Keratinocyte (primary cell): ENCODE measurements around the gene DCXR. TPM values are rescaled to one million over a fixed set of nuclear protein-coding genes. Genes with fewer than 3 reads are reported as not detected.
A peak's percentile ranks its signal among the peaks of the same experiment; 100 is the strongest.

ENCODE experiments used
- DNase-seq: peaks from one replicate; pipeline ENCODE4 v3.0.0-alpha.2; 2011; ENCODE audit warnings: low read depth, missing footprints, low spot score
- FAIRE-seq: peaks from 2 replicates; lab custom pipeline; 2011; peaks lifted over from hg19 to GRCh38; lab: Jason Lieb, UNC
- H2AFZ ChIP-seq: 2 replicates; pipeline ENCODE4 v1.6.0; 2012; ENCODE audit warnings: low read length, control low read depth, inconsistent platforms; ENCODE audit not compliant: control insufficient read depth
- H3K27ac ChIP-seq: 2 replicates; pipeline ENCODE4 v1.5.1; 2011; ENCODE audit warnings: low read length; ENCODE audit not compliant: control insufficient read depth, insufficient read depth
- H3K27me3 ChIP-seq: 3 replicates; pipeline ENCODE4 v1.6.0; 2011; ENCODE audit warnings: low read length; ENCODE audit not compliant: control insufficient read depth, insufficient read depth; ENCODE audit errors: extremely low read depth
- H3K36me3 ChIP-seq, 2 experiments: 2 replicates in 1 of 2; 3 replicates in 1 of 2; pipeline ENCODE4 v1.5.1; 2011; ENCODE audit warnings: low read length in 2 of 2, mild to moderate bottlenecking in 1 of 2; ENCODE audit not compliant: control insufficient read depth in 2 of 2, insufficient read depth in 2 of 2; ENCODE audit errors: extremely low read depth in 1 of 2
- H3K4me1 ChIP-seq: 3 replicates; pipeline ENCODE4 v1.5.1; 2011; ENCODE audit warnings: low read length; ENCODE audit not compliant: control insufficient read depth, insufficient read depth; ENCODE audit errors: extremely low read depth
- H3K4me2 ChIP-seq: 3 replicates; pipeline ENCODE4 v1.6.0; 2011; ENCODE audit warnings: low read depth, low read length; ENCODE audit not compliant: control insufficient read depth, insufficient read depth; ENCODE audit errors: extremely low read depth
- H3K4me3 ChIP-seq, 3 experiments: fragments of 200-600 bp in 1 of 3; sonication (generic) in 1 of 3; 2 replicates in 2 of 3; 3 replicates in 1 of 3; pipeline ENCODE4 v1.5.1; 2011 to 2016; ENCODE audit warnings: low read length in 3 of 3, mild to moderate bottlenecking in 3 of 3, control low read depth in 2 of 3, inconsistent platforms in 1 of 3, low read depth in 1 of 3, mixed read lengths in 1 of 3, mixed run types in 1 of 3, moderate library complexity in 1 of 3; ENCODE audit not compliant: control insufficient read depth in 2 of 3, insufficient read depth in 2 of 3; ENCODE audit errors: extremely low read depth in 1 of 3
- H3K79me2 ChIP-seq: 2 replicates; pipeline ENCODE4 v1.6.0; 2012; ENCODE audit warnings: low read length; ENCODE audit not compliant: control insufficient read depth, insufficient read depth
- H3K9ac ChIP-seq: 3 replicates; pipeline ENCODE4 v1.6.0; 2011; ENCODE audit warnings: low read length; ENCODE audit not compliant: control insufficient read depth, insufficient read depth; ENCODE audit errors: extremely low read depth
- H3K9me1 ChIP-seq: 3 replicates; pipeline ENCODE4 v1.6.0; 2011; ENCODE audit warnings: low read length; ENCODE audit not compliant: control insufficient read depth, insufficient read depth; ENCODE audit errors: extremely low read depth
- H3K9me3 ChIP-seq: 2 replicates; pipeline ENCODE4 v1.5.1; 2012; ENCODE audit warnings: low read depth, low read length; ENCODE audit not compliant: control insufficient read depth
- H4K20me1 ChIP-seq: 3 replicates; pipeline ENCODE4 v1.6.0; 2011; ENCODE audit warnings: low read length; ENCODE audit not compliant: control insufficient read depth, insufficient read depth; ENCODE audit errors: extremely low read depth
- CTCF ChIP-seq, 3 experiments: IDR thresholded peaks in 1 of 3; conservative IDR thresholded peaks in 1 of 3; optimal IDR thresholded peaks in 1 of 3; 2 replicates in 2 of 3; 3 replicates in 1 of 3; pipeline versions ENCODE3 to v1.5.1; 2011; ENCODE audit warnings: low read length in 3 of 3, mild to moderate bottlenecking in 3 of 3, moderate library complexity in 2 of 3, control low read depth in 1 of 3, inconsistent platforms in 1 of 3; ENCODE audit not compliant: insufficient read depth in 2 of 3; ENCODE audit errors: extremely low read depth in 1 of 3
- EZH2 ChIP-seq: IDR thresholded peaks from one replicate; pipeline ENCODE4 v1.6.1; 2012; ENCODE audit warnings: inconsistent platforms, mild to moderate bottlenecking, low read length, moderate library complexity
- dilution Hi-C: fragments of 300-500 bp; cut with MboI; formaldehyde crosslinking; loops from one replicate; pipeline ENCODE4 v1.7.0; 2020; ENCODE audit warnings: low sequenced_read_pairs; ENCODE audit not compliant: extremely low pct_ligation_motif_present
- polyA plus RNA-seq, 5 experiments: library from polyadenylated mRNA; depleted of rRNA in 3 of 5; stranded (reverse) in 3 of 5; stranded (forward) in 1 of 5; unstranded in 1 of 5; fragments of >200 nt; gene quantifications; 1 replicate in 1 of 5; 2 replicates in 3 of 5; 3 replicates in 1 of 5; pipeline versions ENCODE4 v1.2.1 to v1.2.3, GENCODE V29; 2011 to 2012; ENCODE audit warnings: missing spikeins in 2 of 5, low read depth in 1 of 5, low replicate concordance in 1 of 5

The DCXR gene
- polyA plus RNA-seq, 1 donor (not counting 4 experiments of a cell fraction or from before 2014, with no cell fraction given) = 45.4 TPM

GRCh38 chr17:82020572-82021106, 16.9 kb downstream of the DCXR start:
- Histone ChIP-seq H3K9ac (no peak overlapping the region), H3K9me3 (no peaks in the 10 kb centered on the region), H2AFZ (no peak overlapping the region), H3K9me1 (no peaks in the 10 kb centered on the region), H3K36me3 (peaks cover 0 to 4% of the 10 kb centered on the region in 2 experiments), H3K4me3 (no peak overlapping the region), H3K4me1 (peaks cover 26% of the 10 kb centered on the region), H3K27me3 (no peaks in the 10 kb centered on the region), H3K27ac (no peak overlapping the region), H3K79me2 (peaks cover 5% of the 10 kb centered on the region), H4K20me1 (peaks cover 6% of the 10 kb centered on the region), H3K4me2 (peak overlapping the region; percentile 97)
- dilution Hi-C loops = no loop called here
- TF ChIP-seq CTCF (optimal IDR thresholded peaks at IDR 0.05 in 1 of 3, IDR thresholded peaks at IDR 0.05 in 1 of 3, conservative IDR thresholded peaks at IDR 0.05 in 1 of 3; ENCODE audit: extremely low read depth in 1 of 3, insufficient read depth in 2 of 3, low read length in 3 of 3) (no peak), EZH2 (no peak)
- no peak for DNase-seq
- no peak for FAIRE-seq

- no peak overlapping the region for H3K4me2 ChIP-seq
- H3K4me3 ChIP-seq = no peak overlapping the region
- no peaks in the 10 kb centered on the region for H3K9me1 ChIP-seq
- FAIRE-seq = no peak
- dilution Hi-C loops = no loop called here
- H2AFZ ChIP-seq = no peak overlapping the region
- H4K20me1 ChIP-seq = peaks cover 6% of the 10 kb centered on the region
- DNase-seq = no peak
- peak; percentile 62 to 84 (median 84) for TF ChIP-seq CTCF (optimal IDR thresholded peaks at IDR 0.05 in 1 of 3, IDR thresholded peaks at IDR 0.05 in 1 of 3, conservative IDR thresholded peaks at IDR 0.05 in 1 of 3; ENCODE audit: extremely low read depth in 1 of 3, insufficient read depth in 2 of 3, low read length in 3 of 3)
- TF ChIP-seq EZH2 = no peak
- H3K4me1 ChIP-seq = peaks cover 28% of the 10 kb centered on the region
- peaks cover 5% of the 10 kb centered on the region for H3K79me2 ChIP-seq
- no peaks in the 10 kb centered on the region for H3K27me3 ChIP-seq
- no peak overlapping the region for H3K27ac ChIP-seq
- H3K9me3 ChIP-seq = no peaks in the 10 kb centered on the region
- peaks cover 0 to 4% of the 10 kb centered on the region in 2 experiments for H3K36me3 ChIP-seq
- no peak overlapping the region for H3K9ac ChIP-seq
These were observed 17.6 kb downstream of the DCXR start for GRCh38 chr17:82019690-82020571.
